Liver (tissue), 9 donors: ENCODE results near the gene SOBP. TPM values are rescaled to one million over a fixed set of nuclear protein-coding genes. Genes with fewer than 3 reads are reported as not detected.

Experiments
- DNase-seq: peaks from one replicate; pipeline ENCODE4 v3.0.0-alpha.2; 2017; ENCODE audit warnings: low spot score
- H3K27ac ChIP-seq, 2 donors: one replicate each; pipeline ENCODE4 v1.7.0; 2013; ENCODE audit warnings: inconsistent platforms in 2 of 2, low read length in 2 of 2, control low read depth in 1 of 2, low read depth in 1 of 2, mild to moderate bottlenecking in 1 of 2
- H3K27me3 ChIP-seq, 4 donors: one replicate each; pipeline versions ENCODE4 v1.6.1 to v1.7.0; 2013; ENCODE audit warnings: low read length in 3 of 4, inconsistent platforms in 1 of 4, mild to moderate bottlenecking in 1 of 4, moderate library complexity in 1 of 4; ENCODE audit not compliant: control insufficient read depth in 4 of 4, insufficient read depth in 4 of 4
- H3K36me3 ChIP-seq, 4 donors: one replicate each; pipeline versions ENCODE4 v1.6.1 to v1.7.0; 2013; ENCODE audit warnings: low read length in 3 of 4, mild to moderate bottlenecking in 3 of 4, low read depth in 1 of 4, moderate library complexity in 1 of 4; ENCODE audit not compliant: control insufficient read depth in 4 of 4, insufficient read depth in 3 of 4
- H3K4me1 ChIP-seq, 4 donors: one replicate each; pipeline versions ENCODE4 v1.6.1 to v1.7.0; 2013; ENCODE audit warnings: low read length in 3 of 4, mild to moderate bottlenecking in 3 of 4, moderate library complexity in 1 of 4; ENCODE audit not compliant: control insufficient read depth in 4 of 4, insufficient read depth in 4 of 4
- H3K4me3 ChIP-seq, 3 donors: one replicate each; pipeline versions ENCODE4 v1.6.1 to v1.7.0; 2013; ENCODE audit warnings: low read length in 3 of 3, control low read depth in 1 of 3, low read depth in 1 of 3, mild to moderate bottlenecking in 1 of 3
- H3K9ac ChIP-seq, 2 donors: one replicate each; pipeline ENCODE4 v1.7.0; 2013; ENCODE audit warnings: low read length in 2 of 2, mild to moderate bottlenecking in 2 of 2, moderate library complexity in 2 of 2, control low read depth in 1 of 2, low read depth in 1 of 2
- H3K9me3 ChIP-seq, 4 donors: one replicate each; pipeline versions ENCODE4 v1.6.1 to v1.7.0; 2013; ENCODE audit warnings: low read length in 3 of 4; ENCODE audit not compliant: control insufficient read depth in 4 of 4
- ATF3 ChIP-seq: IDR thresholded peaks from 2 replicates; pipeline ENCODE4 v1.6.1; 2016; ENCODE audit warnings: antibody characterized with exemption
- CTCF ChIP-seq: fragments of 150-350 bp; IDR thresholded peaks from 2 replicates; pipeline ENCODE4 v1.5.1; 2017; ENCODE audit warnings: improper control_type of control experiment, low read depth, low read length; ENCODE audit not compliant: missing input control
- EGR1 ChIP-seq, 2 donors: IDR thresholded peaks; 2 replicates each; pipeline ENCODE4 v1.6.1; 2016 to 2018; ENCODE audit warnings: antibody characterized with exemption in 2 of 2, low read depth in 2 of 2
- FOXA1 ChIP-seq: IDR thresholded peaks from 2 replicates; pipeline ENCODE4 v1.6.1; 2016; ENCODE audit warnings: antibody characterized with exemption
- FOXA2 ChIP-seq: IDR thresholded peaks from 2 replicates; pipeline ENCODE4 v1.6.1; 2016; ENCODE audit warnings: antibody characterized with exemption
- HNF4A ChIP-seq, 2 donors: conservative IDR thresholded peaks; 2 replicates each; pipeline ENCODE4 v1.6.1; 2016; ENCODE audit warnings: antibody characterized with exemption in 2 of 2, mild to moderate bottlenecking in 2 of 2
- HNF4G ChIP-seq: IDR thresholded peaks from 2 replicates; pipeline ENCODE4 v1.6.1; 2016; ENCODE audit warnings: antibody characterized with exemption
- JUND ChIP-seq, 2 donors: IDR thresholded peaks; 2 replicates each; pipeline ENCODE4 v1.6.1; 2016; ENCODE audit warnings: antibody characterized with exemption in 2 of 2
- MAX ChIP-seq: IDR thresholded peaks from 2 replicates; pipeline ENCODE4 v1.6.1; 2016; ENCODE audit warnings: antibody characterized with exemption
- NR2F2 ChIP-seq: IDR thresholded peaks from 2 replicates; pipeline ENCODE4 v1.6.1; 2016; ENCODE audit warnings: antibody characterized with exemption
- RAD21 ChIP-seq, 2 donors: IDR thresholded peaks; 2 replicates each; pipeline ENCODE4 v1.6.1; 2016; ENCODE audit warnings: antibody characterized with exemption in 2 of 2, mild to moderate bottlenecking in 2 of 2
- REST ChIP-seq: IDR thresholded peaks from 2 replicates; pipeline ENCODE4 v1.6.1; 2016; ENCODE audit warnings: antibody characterized with exemption, mild to moderate bottlenecking
- RXRA ChIP-seq, 2 donors: IDR thresholded peaks; 2 replicates each; pipeline ENCODE4 v1.6.1; 2017 to 2018; ENCODE audit warnings: antibody characterized with exemption in 2 of 2, mild to moderate bottlenecking in 1 of 2
- SP1 ChIP-seq: IDR thresholded peaks from 2 replicates; pipeline ENCODE4 v1.6.1; 2018; ENCODE audit warnings: antibody characterized with exemption, mild to moderate bottlenecking
- TAF1 ChIP-seq: conservative IDR thresholded peaks from 2 replicates; pipeline ENCODE4 v1.6.1; 2016; ENCODE audit warnings: antibody characterized with exemption, mild to moderate bottlenecking
- YY1 ChIP-seq: IDR thresholded peaks from 2 replicates; pipeline ENCODE4 v1.6.1; 2016; ENCODE audit warnings: antibody characterized with exemption, mild to moderate bottlenecking
- ZBTB33 ChIP-seq: IDR thresholded peaks from 2 replicates; pipeline ENCODE4 v1.6.1; 2016; ENCODE audit warnings: antibody characterized with exemption
- WGBS: extraction: QIAGEN DNeasy Blood & Tissue Kit; methylation state at CpG from one replicate; pipeline ENCODE4 v1.1.7; 2013; 5-methylcytosine and 5-hydroxymethylcytosine counted together
- polyA plus RNA-seq, 2 donors: library from polyadenylated mRNA; stranded (reverse) in 1 of 2; unstranded in 1 of 2; fragments of 200-250 nt in 1 of 2; fragments of >200 nt in 1 of 2; fragmentation: Nextera tagmentation in 1 of 2; extraction: Ambion mirVana in 1 of 2; gene quantifications; one replicate each; pipeline versions ENCODE4 v1.2.1 to v1.2.3, GENCODE V29; 2013 to 2015
- total RNA-seq, 2 donors: library from RNA; depleted of rRNA; stranded (reverse); fragments of >200 nt; gene quantifications; one replicate each; pipeline ENCODE4 v1.2.3, GENCODE V29; 2014
- donor health status: healthy.
- donor health status: healthy.
- donor health status: healthy.
- donor health status: healthy.
- donor health status: healthy.

SOBP gene
- total and polyA plus RNA-seq, 4 donors = 0.99 to 5.4 (median 1.9) TPM

- H3K36me3 ChIP-seq = no peaks in the 10 kb centered on the region
- H3K4me1 ChIP-seq = peaks cover 0 to 7% (median 2%) of the 10 kb centered on the region in 4 donors
- H3K27me3 ChIP-seq = no peaks in the 10 kb centered on the region
- no peak overlapping the region for H3K4me3 ChIP-seq
- no peak for DNase-seq
- no peak overlapping the region for H3K9ac ChIP-seq
- no peaks in the 10 kb centered on the region for H3K9me3 ChIP-seq
- 93% methylated on average over 18 of the region's 18 CpGs for WGBS
- TF ChIP-seq JUND (IDR thresholded peaks at IDR 0.05) = no peak
- no peak for TF ChIP-seq ZBTB33
- no peak for TF ChIP-seq NR2F2
- no peak for TF ChIP-seq CTCF
- no peak for TF ChIP-seq SP1
- TF ChIP-seq HNF4A (conservative IDR thresholded peaks at IDR 0.05) = no peak
- TF ChIP-seq RAD21 (IDR thresholded peaks at IDR 0.05) = no peak
- no peak for TF ChIP-seq TAF1
- TF ChIP-seq MAX = no peak
- no peak for TF ChIP-seq YY1
- no peak for TF ChIP-seq FOXA1
- TF ChIP-seq FOXA2 = no peak
- TF ChIP-seq EGR1 (IDR thresholded peaks at IDR 0.05; ENCODE audit: low read depth in 2 of 2) = no peak
- no peak for TF ChIP-seq REST
- TF ChIP-seq RXRA (IDR thresholded peaks at IDR 0.05) = no peak
- no peak for TF ChIP-seq ATF3
- no peak for TF ChIP-seq HNF4G
- no peak overlapping the region for H3K27ac ChIP-seq
Observed at GRCh38 chr6:107658920-107659865, 169.3 kb downstream of the SOBP start.
